Astrocyte of the cerebellum (primary cell): ENCODE measurements around the gene SMARCA1.

Experiments used
- DNase-seq: peaks from one replicate; pipeline ENCODE4 v3.0.0-alpha.2; 2011; ENCODE audit warnings: low read depth
- H3K4me3 ChIP-seq: 2 replicates; pipeline ENCODE4 v1.5.1; 2011; ENCODE audit warnings: mild to moderate bottlenecking, low read depth, low read length, moderate library complexity
- CTCF ChIP-seq: IDR thresholded peaks from 2 replicates; pipeline ENCODE4 v1.5.1; 2012; ENCODE audit warnings: low read length, low read depth, moderate library complexity, mild to moderate bottlenecking; ENCODE audit errors: missing control alignments
- in situ Hi-C: cut with HindIII; loops from 2 replicates; pipeline ENCODE4 v1.10.0; 2017; ENCODE audit warnings: low sequenced_read_pairs

The SMARCA1 gene

GRCh38 chrX:129478516-129478915, 44.8 kb downstream of the SMARCA1 start:
- peak; percentile 65 for DNase-seq
- in situ Hi-C loops = no loop called here
- H3K4me3 ChIP-seq = no peak overlapping the region
- TF ChIP-seq CTCF = no peak

GRCh38 chrX:129472116-129472515, 51.2 kb downstream of the SMARCA1 start:
- in situ Hi-C loops = no loop called here
- TF ChIP-seq CTCF = no peak
- no peak for DNase-seq
- no peak overlapping the region for H3K4me3 ChIP-seq

GRCh38 chrX:129462707-129463106, 60.6 kb downstream of the SMARCA1 start:
- TF ChIP-seq CTCF = no peak

GRCh38 chrX:129461801-129462456, 61.4 kb downstream of the SMARCA1 start:
- no peak overlapping the region for H3K4me3 ChIP-seq
- in situ Hi-C loops = no loop called here
- no peak for DNase-seq
- TF ChIP-seq CTCF = no peak

More at GRCh38 chrX:129462707-129463106, 60.6 kb downstream of the SMARCA1 start:
- in situ Hi-C loops = no loop called here
- DNase-seq = no peak
- no peak overlapping the region for H3K4me3 ChIP-seq

GRCh38 chrX:129452523-129452922, 70.8 kb downstream of the SMARCA1 start:
- no peak for DNase-seq
- H3K4me3 ChIP-seq = no peak overlapping the region
- in situ Hi-C loops = no loop called here
- no peak for TF ChIP-seq CTCF

- TF ChIP-seq CTCF = no peak
- DNase-seq = no peak
- in situ Hi-C loops = no loop called here
- H3K4me3 ChIP-seq = no peak overlapping the region
Measured at GRCh38 chrX:129450123-129450522, 73.2 kb downstream of the SMARCA1 start.
